SU-DHL-6 (cell line): ENCODE results near the gene MAP2K3.

Experiments
- H2AFZ ChIP-seq: fragments of 200-600 bp; sonication (generic); 2 replicates; pipeline ENCODE4 v1.6.1; 2014; ENCODE audit warnings: low read depth, mild to moderate bottlenecking, moderate library complexity, mixed read lengths, antibody characterized with exemption, low read length; ENCODE audit not compliant: severe bottlenecking
- H3F3A ChIP-seq: fragments of 200-600 bp; shearing (Covaris generic); 2 replicates; pipeline ENCODE4 v1.6.0; 2016; ENCODE audit warnings: antibody characterized with exemption, mild to moderate bottlenecking; ENCODE audit not compliant: insufficient read depth
- H3K27ac ChIP-seq: fragments of 200-600 bp; sonication (generic); 2 replicates; pipeline ENCODE4 v1.5.1; 2016; ENCODE audit warnings: low read depth, mild to moderate bottlenecking, low read length, moderate library complexity, mixed read lengths
- H3K27me3 ChIP-seq: fragments of 200-600 bp; sonication (generic), shearing (Covaris generic); 2 replicates; pipeline ENCODE4 v1.6.0; 2014; ENCODE audit warnings: mild to moderate bottlenecking, low read length
- H3K36me3 ChIP-seq: fragments of 200-600 bp; sonication (generic); 2 replicates; pipeline ENCODE4 v1.6.1; 2014; ENCODE audit warnings: mild to moderate bottlenecking, low read length, mixed read lengths
- H3K4me2 ChIP-seq: fragments of 300-600, 200-600 bp; shearing (Covaris generic), sonication (generic); 2 replicates; pipeline ENCODE4 v1.6.0; 2014; ENCODE audit warnings: low read length, low read depth, mild to moderate bottlenecking; ENCODE audit not compliant: poor library complexity, severe bottlenecking
- H3K4me3 ChIP-seq: fragments of 200-600 bp; sonication (generic); 2 replicates; pipeline ENCODE4 v1.5.1; 2014; ENCODE audit warnings: antibody characterized with exemption, low read length, mild to moderate bottlenecking, mixed read lengths; ENCODE audit not compliant: insufficient read depth, poor library complexity, severe bottlenecking
- H3K79me2 ChIP-seq: fragments of 200-600 bp; sonication (generic); 2 replicates; pipeline ENCODE4 v1.6.1; 2014; ENCODE audit warnings: mild to moderate bottlenecking, low read length, moderate library complexity; ENCODE audit not compliant: insufficient read depth
- H3K9ac ChIP-seq: fragments of 200-600 bp; sonication (generic); 2 replicates; pipeline ENCODE4 v1.7.0; 2014; ENCODE audit warnings: mild to moderate bottlenecking, low read length
- H3K9me2 ChIP-seq: fragments of 200-600 bp; sonication (generic); replicated peaks from 2 replicates; pipeline ENCODE4 v1.6.1; 2014; ENCODE audit warnings: low read length; ENCODE audit not compliant: insufficient read depth
- H3K9me3 ChIP-seq: fragments of 200-600 bp; sonication (generic); 2 replicates; pipeline ENCODE4 v1.6.1; 2014; ENCODE audit warnings: low read length, mixed read lengths; ENCODE audit not compliant: insufficient read depth
- H4K20me1 ChIP-seq: fragments of 200-600 bp; sonication (generic); 2 replicates; pipeline ENCODE4 v1.6.1; 2014; ENCODE audit warnings: low read depth, mild to moderate bottlenecking, antibody characterized with exemption, low read length, moderate library complexity, mixed read lengths
- EZH2phosphoT487 ChIP-seq: fragments of 200-600 bp; sonication (generic), shearing (Covaris generic); conservative IDR thresholded peaks from 2 replicates; pipeline ENCODE4 v1.6.1; 2018; ENCODE audit warnings: mild to moderate bottlenecking, antibody characterized with exemption, low read length, moderate library complexity, mixed read lengths
- TF ChIP-seq, protein P1 (sequence below): fragments of 200-600 bp; sonication (generic); IDR thresholded peaks from one replicate; pipeline ENCODE4 v1.5.1; 2017; ENCODE audit warnings: antibody characterized with exemption, mild to moderate bottlenecking, low read length, moderate library complexity; ENCODE audit not compliant: insufficient read depth, poor library complexity, severe bottlenecking

The MAP2K3 gene

DNA sequence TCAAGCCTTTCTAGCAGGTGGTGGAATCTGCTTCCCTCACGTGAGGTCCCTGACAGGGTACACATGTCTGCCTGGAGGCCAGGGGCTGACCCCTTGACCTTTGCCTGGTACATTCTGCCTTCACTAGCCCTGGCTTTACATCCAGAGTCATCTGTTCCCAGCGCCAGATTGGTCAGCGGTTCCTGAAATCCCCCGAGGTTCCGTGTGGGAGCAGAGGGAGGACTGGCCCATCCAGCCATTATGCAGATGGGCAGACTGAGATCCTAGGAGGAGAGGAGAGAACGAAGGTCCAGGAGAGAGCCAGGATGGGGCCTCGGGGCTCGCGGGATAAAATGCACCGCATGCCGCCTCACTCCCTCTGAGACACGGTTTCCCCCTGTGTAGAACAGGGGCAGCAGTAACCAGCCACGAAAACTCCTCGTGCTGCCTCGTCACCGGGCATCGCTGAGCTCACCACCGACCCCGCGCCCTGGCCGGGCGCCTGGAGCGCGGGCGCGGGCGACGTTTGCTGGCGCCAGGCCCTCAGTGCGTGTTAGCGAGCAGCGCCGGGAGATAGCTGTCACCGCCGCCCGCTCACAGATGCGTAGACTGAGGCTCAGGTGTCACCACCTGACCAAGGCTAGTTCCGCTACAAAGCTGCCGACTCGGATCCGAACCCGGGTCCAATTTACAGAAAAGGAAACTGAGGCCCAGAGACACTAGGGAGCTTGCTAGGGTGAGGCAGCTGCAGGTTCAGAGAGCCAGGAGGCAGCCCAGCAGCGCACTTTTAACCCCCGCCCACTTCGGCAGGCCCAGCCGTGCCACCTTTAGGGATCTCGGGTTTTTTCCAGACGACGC, 811 bp upstream of the MAP2K3 start:
- Histone ChIP-seq H3K9ac (peak overlapping the region; percentile 35; the same call in 1 of the 2 replicates), H3K4me2 (peak overlapping the region; percentile 53), H3K27ac (no peak overlapping the region), H4K20me1 (no peaks in the 10 kb centered on the region), H2AFZ (peak overlapping the region; percentile 65), H3K79me2 (peaks cover 36% of the 10 kb centered on the region), H3F3A (peaks cover 24% of the 10 kb centered on the region), H3K27me3 (no peaks in the 10 kb centered on the region), H3K9me3 (no peaks in the 10 kb centered on the region), H3K9me2 (no peaks in the 10 kb centered on the region), H3K36me3 (no peaks in the 10 kb centered on the region), H3K4me3 (peak overlapping the region; percentile 37)
- TF ChIP-seq EZH2phosphoT487, result no peak
- TF ChIP-seq, protein P1, sequence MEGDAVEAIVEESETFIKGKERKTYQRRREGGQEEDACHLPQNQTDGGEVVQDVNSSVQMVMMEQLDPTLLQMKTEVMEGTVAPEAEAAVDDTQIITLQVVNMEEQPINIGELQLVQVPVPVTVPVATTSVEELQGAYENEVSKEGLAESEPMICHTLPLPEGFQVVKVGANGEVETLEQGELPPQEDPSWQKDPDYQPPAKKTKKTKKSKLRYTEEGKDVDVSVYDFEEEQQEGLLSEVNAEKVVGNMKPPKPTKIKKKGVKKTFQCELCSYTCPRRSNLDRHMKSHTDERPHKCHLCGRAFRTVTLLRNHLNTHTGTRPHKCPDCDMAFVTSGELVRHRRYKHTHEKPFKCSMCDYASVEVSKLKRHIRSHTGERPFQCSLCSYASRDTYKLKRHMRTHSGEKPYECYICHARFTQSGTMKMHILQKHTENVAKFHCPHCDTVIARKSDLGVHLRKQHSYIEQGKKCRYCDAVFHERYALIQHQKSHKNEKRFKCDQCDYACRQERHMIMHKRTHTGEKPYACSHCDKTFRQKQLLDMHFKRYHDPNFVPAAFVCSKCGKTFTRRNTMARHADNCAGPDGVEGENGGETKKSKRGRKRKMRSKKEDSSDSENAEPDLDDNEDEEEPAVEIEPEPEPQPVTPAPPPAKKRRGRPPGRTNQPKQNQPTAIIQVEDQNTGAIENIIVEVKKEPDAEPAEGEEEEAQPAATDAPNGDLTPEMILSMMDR, result no peak

- Histone ChIP-seq H3K79me2 (peaks cover 53% of the 10 kb centered on the region), H2AFZ (peak overlapping the region; percentile 5), H3F3A (peaks cover 26% of the 10 kb centered on the region)
Observed at GRCh38 chr17:21285164-21286065, 904 bp downstream of the MAP2K3 start.

GRCh38 chr17:21286066-21286770, 1.7 kb downstream of the MAP2K3 start:
- Histone ChIP-seq H3K9ac (peak overlapping the region; percentile 74), H4K20me1 (no peaks in the 10 kb centered on the region), H3K9me2 (no peaks in the 10 kb centered on the region)

More at GRCh38 chr17:21285164-21286065, 904 bp downstream of the MAP2K3 start:
- H3K27ac ChIP-seq, result peak overlapping the region; percentile 95
- H3K27me3 ChIP-seq, result no peaks in the 10 kb centered on the region
- TF ChIP-seq, protein P1, result no peak
- TF ChIP-seq EZH2phosphoT487, result no peak
- H3K9ac ChIP-seq, result peak overlapping the region; percentile 74
- H3K9me2 ChIP-seq, result no peaks in the 10 kb centered on the region
- no peaks in the 10 kb centered on the region for H4K20me1 ChIP-seq
- no peaks in the 10 kb centered on the region for H3K9me3 ChIP-seq
- H3K4me3 ChIP-seq, result peak overlapping the region; percentile 78
- peak overlapping the region; percentile 92 for H3K4me2 ChIP-seq
- H3K36me3 ChIP-seq, result no peaks in the 10 kb centered on the region

More at GRCh38 chr17:21286066-21286770, 1.7 kb downstream of the MAP2K3 start:
- no peak overlapping the region for H2AFZ ChIP-seq
- peaks cover 56% of the 10 kb centered on the region for H3K79me2 ChIP-seq
- peak overlapping the region; percentile 92 for H3K4me2 ChIP-seq
- peaks cover 26% of the 10 kb centered on the region for H3F3A ChIP-seq
- peak overlapping the region; percentile 78 for H3K4me3 ChIP-seq
- H3K27me3 ChIP-seq, result no peaks in the 10 kb centered on the region
- H3K27ac ChIP-seq, result peak overlapping the region; percentile 95
- TF ChIP-seq, protein P1, result no peak
- no peak for TF ChIP-seq EZH2phosphoT487
- no peaks in the 10 kb centered on the region for H3K36me3 ChIP-seq
- H3K9me3 ChIP-seq, result no peaks in the 10 kb centered on the region
